IPS-18c (cell line): ENCODE results near the gene TXNL1.
"Not testable (repeated sequence)": the region's sequence is repeated elsewhere in the genome, so short reads cannot be mapped to it uniquely, and the experiment has no call there.

Experiments
- H3K4me3 ChIP-seq: 2 replicates; pipeline ENCODE4 v1.7.0; 2013; ENCODE audit warnings: low read depth, mild to moderate bottlenecking, low read length, moderate library complexity; ENCODE audit not compliant: insufficient read depth
- H3K9me3 ChIP-seq: one replicate; pipeline ENCODE4 v1.6.1; 2013; ENCODE audit warnings: mild to moderate bottlenecking, low read length, moderate library complexity; ENCODE audit not compliant: control insufficient read depth, insufficient read depth

TXNL1 gene

GRCh38 chr18:56593906-56594305, 44.5 kb downstream of the TXNL1 start:
- Histone ChIP-seq H3K4me3 (no peak overlapping the region), H3K9me3 (no peaks in the 10 kb centered on the region)

- no peak overlapping the region for H3K4me3 ChIP-seq
- peaks cover 3% of the 10 kb centered on the region for H3K9me3 ChIP-seq
Observed at GRCh38 chr18:56580026-56580425, 58.4 kb downstream of the TXNL1 start.

DNA sequence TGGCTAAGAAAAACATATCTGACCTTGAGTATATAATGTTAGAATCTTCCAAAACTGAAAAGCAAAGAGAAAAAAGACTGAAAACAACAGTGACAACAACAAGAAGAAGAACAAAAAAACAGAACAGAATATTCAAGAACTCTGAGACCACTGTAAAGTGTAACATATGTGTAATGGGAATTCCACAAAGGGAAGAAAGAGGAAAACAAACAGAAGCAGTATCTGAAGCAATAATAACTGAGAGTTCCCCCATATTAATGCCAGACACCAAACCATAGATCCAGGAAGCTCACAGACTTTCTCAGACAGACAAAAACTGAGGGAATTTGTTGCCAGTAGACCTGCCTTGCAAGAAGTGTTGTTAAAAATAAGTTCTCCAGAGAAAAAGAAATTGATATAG, 58.9 kb downstream of the TXNL1 start:
- H3K9me3 ChIP-seq: peaks cover 3% of the 10 kb centered on the region
- no peak overlapping the region for H3K4me3 ChIP-seq

DNA sequence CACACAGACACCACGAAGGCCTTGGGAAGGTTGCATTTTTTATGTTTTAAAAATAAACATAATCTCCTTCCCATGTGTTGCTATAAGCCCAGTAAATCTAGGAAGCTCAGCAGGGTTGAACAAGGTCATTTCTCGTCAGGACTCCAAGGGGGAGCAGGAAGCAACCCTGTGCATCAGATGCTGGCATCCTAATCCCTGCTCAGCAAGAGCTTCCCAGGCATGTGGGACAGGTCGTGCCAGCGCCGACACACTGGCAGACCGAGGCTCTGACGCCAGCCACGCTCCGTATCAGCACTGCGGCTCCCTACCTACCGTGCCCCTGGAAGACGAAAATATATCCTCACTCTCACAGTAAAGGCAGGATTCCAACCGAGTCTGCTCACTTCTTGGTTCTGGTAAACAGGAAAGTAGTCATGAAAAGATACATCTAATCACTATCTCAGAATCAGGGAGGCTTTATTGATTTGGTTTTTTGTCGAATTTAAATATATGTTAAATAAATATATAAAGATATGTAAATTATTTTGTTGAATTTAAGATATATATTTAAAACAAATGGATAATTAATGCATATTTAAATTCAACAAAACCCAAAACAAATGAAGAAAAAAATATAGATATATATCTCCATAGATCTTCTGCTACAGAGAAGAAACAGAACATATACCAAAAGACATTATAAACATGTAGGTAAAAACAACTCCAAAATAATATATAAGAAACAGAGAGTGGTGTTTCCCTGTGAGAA, 61.4 kb downstream of the TXNL1 start:
- Histone ChIP-seq H3K4me3 (no peak overlapping the region), H3K9me3 (peaks cover 3% of the 10 kb centered on the region)

DNA sequence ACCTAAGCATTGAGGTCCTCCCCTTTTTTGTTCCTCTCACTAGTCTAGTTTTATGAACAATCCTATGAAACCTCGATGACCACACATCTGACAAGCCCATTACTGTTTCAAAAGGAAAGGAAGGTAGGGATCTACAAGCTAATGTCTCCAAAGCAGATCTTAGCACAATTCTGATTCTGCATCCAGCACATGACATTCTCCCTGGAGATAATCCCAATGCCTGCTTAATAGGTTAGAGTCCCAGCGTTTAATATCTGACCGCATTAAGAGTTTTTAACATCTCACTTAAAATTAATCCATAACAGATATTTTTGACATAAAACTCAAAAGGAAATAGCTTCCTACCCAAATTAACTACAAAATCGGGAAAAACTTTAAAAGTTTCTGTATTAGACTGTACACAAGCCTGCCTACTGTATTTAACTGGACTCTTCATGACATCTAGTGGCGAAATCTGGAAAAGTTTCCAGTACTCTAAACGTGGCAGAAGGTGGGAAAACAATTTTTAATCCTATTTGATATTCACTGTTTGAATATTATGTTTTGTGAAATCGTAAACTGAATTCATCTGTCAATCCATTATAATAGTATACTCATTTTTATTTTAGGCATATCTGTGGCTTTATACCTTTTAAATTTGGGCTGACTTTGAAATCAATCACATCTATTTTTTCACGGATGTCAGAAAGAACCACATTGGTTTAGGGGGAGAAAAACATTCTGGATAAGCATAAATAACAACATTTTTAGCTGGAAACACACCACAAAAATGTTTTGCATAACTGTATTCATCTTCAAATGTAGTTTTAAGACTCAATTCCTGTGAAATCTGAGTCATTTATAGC, 62.4 kb downstream of the TXNL1 start:
- no peak overlapping the region for H3K4me3 ChIP-seq
- H3K9me3 ChIP-seq: no peaks in the 10 kb centered on the region

- Histone ChIP-seq H3K9me3 (no peaks in the 10 kb centered on the region), H3K4me3 (no peak overlapping the region)
Observed at GRCh38 chr18:56574861-56575260, 63.5 kb downstream of the TXNL1 start.

DNA sequence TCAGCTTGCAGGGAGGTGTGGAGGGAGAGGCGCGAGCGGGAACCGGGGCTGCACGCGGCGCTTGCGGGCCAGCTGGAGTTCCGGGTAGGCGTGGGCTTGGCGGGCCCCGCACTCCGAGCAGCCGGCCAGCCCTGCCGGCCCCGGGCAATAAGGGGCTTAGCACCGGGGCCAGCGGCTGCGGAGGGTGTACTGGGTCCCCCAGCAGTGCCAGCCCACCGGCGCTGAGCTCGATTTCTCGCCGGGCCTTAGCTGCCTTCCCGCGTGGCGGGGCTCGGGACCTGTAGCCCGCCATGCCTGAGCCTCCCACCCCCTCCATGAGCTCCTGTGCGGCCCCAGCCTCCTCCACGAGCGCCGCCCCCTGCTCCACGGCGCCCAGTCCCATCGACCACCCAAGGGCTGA, 66.1 kb downstream of the TXNL1 start:
- H3K9me3 ChIP-seq, H3K4me3 ChIP-seq: not testable (repeated sequence)

DNA sequence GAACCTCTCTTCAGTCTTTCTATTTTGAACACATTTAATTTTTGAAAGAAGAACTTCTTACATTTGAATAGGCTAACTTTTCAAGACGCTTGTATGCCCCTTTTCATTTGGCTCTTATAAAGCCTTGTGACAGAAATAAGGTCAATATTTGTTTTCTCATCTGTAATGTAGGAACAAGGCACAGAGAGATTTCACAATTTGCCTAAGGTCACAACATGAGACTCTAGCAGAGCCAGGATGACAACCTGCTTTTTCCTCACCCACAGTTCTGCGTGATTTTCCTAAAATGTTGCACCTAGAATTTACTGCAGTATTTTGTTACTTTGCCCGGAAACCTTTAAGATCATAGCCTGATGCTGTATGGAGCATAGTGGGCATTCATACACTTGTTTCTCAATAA, 67.4 kb downstream of the TXNL1 start:
- H3K9me3 ChIP-seq: no peaks in the 10 kb centered on the region
- H3K4me3 ChIP-seq: no peak overlapping the region

DNA sequence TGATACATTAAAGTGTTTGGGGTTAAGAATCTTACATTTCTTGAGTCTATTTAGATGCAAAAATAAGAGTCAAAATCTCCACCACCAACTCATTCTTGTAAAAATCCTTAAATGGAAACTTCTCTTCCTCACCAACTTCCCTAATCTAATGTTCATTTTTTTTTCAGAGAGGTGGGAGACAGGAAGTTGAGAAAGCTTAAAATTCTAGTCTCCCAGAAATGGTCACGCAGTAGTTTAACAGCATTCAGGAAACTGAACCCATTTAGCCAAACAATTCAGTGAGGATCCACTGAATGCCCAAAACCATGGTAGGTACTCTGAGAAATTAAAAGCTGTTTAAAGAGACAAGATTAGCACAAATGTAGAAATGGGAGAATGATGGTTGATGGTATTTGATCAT, 69.0 kb downstream of the TXNL1 start:
- no peaks in the 10 kb centered on the region for H3K9me3 ChIP-seq
- no peak overlapping the region for H3K4me3 ChIP-seq

GRCh38 chr18:56568986-56569385, 69.4 kb downstream of the TXNL1 start:
- Histone ChIP-seq H3K9me3 (no peaks in the 10 kb centered on the region), H3K4me3 (no peak overlapping the region)

DNA sequence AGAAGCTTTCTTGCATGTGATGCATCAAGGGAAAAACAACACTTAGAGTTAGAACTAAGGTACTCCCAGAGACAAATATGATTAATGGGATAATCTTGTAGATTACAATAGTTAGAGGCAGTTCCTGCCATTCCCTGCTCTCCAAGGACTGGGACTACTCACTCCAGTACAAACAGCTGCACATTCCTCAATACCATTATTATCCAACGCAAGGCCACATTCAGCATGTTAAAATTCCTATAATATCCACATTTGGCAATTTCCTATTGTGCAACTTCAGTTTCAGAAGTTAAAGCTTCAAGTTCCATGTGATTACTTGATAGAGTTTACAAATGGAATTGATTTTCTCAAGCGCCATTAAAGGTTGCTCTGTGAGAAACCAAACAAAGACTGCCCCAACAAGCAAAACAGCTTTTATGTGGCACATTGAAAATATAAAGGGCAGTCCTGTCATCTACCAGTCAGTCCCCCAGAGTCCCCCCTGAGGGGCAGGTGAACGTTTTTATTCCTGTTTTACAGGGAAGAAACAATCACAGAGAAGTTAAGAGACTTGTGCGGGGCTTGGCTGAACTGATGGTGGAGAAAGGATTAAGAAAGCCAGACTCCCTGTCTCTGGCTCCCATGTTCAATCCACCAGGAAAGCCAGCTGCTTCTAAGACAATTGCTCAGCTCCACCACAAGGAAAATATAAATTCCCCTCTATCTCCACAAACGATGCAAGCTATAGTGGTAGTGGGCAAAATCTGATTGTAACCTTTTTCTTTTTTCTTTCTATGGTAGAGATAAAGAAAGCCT, 72.6 kb downstream of the TXNL1 start:
- no peak overlapping the region for H3K4me3 ChIP-seq
- H3K9me3 ChIP-seq: no peaks in the 10 kb centered on the region

GRCh38 chr18:56565046-56565445, 73.3 kb downstream of the TXNL1 start:
- Histone ChIP-seq H3K9me3 (no peaks in the 10 kb centered on the region), H3K4me3 (no peak overlapping the region)

GRCh38 chr18:56563568-56563967, 74.8 kb downstream of the TXNL1 start:
- Histone ChIP-seq H3K4me3 (no peak overlapping the region; the same call in 1 of the 2 replicates), H3K9me3 (no peaks in the 10 kb centered on the region)

- Histone ChIP-seq H3K4me3 (no peak overlapping the region), H3K9me3 (no peaks in the 10 kb centered on the region)
Observed at GRCh38 chr18:56562479-56562878, 75.9 kb downstream of the TXNL1 start.

DNA sequence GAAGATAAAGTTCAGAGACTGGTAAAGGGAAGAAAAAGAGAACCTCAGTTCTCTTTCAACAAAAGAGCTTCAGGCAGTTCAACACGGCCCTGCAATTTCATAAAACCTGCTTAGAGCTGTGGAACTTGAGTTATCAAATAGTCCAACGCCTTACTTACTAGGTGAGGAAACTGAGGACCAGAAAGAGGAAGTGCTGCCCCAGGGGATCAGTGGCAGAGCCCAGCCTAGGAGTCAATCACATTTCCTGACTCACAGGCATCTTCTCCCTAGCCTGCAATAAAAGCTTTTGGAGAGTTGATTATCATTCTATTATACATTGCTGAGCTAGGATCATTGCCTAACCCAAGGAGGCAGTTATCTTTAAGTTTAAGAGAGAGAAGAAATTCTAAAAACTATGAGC, 77.4 kb downstream of the TXNL1 start:
- Histone ChIP-seq H3K4me3 (no peak overlapping the region), H3K9me3 (no peaks in the 10 kb centered on the region)

GRCh38 chr18:56559044-56559443, 79.3 kb downstream of the TXNL1 start:
- Histone ChIP-seq H3K9me3 (no peaks in the 10 kb centered on the region), H3K4me3 (no peak overlapping the region)

GRCh38 chr18:56556907-56557306, 81.5 kb downstream of the TXNL1 start:
- H3K9me3 ChIP-seq: no peaks in the 10 kb centered on the region

DNA sequence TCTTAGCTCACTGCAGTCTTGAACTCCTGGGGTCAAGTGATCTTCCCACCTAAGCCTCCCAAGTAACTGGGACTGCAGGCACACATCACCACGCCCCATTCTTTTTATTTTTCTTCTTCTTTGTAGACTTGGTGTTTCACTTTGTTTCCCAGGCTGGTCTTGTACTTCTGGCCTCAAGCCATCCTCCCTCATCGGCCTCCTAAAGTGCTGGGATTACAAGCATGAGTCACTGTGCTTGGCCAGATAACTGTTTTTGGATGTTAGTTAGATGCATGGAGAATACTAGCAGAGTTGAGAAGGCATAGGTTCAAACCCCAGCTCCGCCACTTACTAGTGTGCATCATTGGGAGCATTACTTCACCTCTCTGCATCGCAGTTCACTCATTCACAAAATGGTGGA, 88.3 kb downstream of the TXNL1 start:
- Histone ChIP-seq H3K4me3 (no peak overlapping the region), H3K9me3 (no peaks in the 10 kb centered on the region)

More at GRCh38 chr18:56556907-56557306, 81.5 kb downstream of the TXNL1 start:
- no peak overlapping the region for H3K4me3 ChIP-seq
